SK-N-SH treated with all-trans-retinoic acid at 6 μM for 48 hours (cell line): Measurements from ENCODE around the gene HACD4.
A peak's percentile ranks its signal among the peaks of the same experiment; 100 is the strongest.

Source experiments
- ATAC-seq: fragments of 200-7000 bp; cut with Tn5 transposase; 3 replicates; pipeline ENCODE4 v1.9.1; 2020; ENCODE audit warnings: mild to moderate bottlenecking, moderate library complexity
- ARNTL ChIP-seq: fragments of 450-650 bp; formaldehyde crosslinking; IDR thresholded peaks from 2 replicates; pipeline ENCODE4 v1.5.0; 2020; ENCODE audit warnings: low read depth, mild to moderate bottlenecking, moderate library complexity, borderline replicate concordance
- BACH2 ChIP-seq: fragments of 250-450 bp; sonication (Bioruptor Pico); IDR thresholded peaks from 2 replicates; pipeline ENCODE4 v1.9.0; 2021; ENCODE audit warnings: mild to moderate bottlenecking, borderline replicate concordance
- CSDC2 ChIP-seq: fragments of 250-450 bp; sonication (Bioruptor Pico); IDR thresholded peaks from 2 replicates; pipeline ENCODE4 v1.5.0; 2020; ENCODE audit warnings: mild to moderate bottlenecking, moderate library complexity
- ESRRG ChIP-seq: fragments of 250-450 bp; sonication (Bioruptor Pico); IDR thresholded peaks from 2 replicates; pipeline ENCODE4 v1.6.1; 2021; ENCODE audit warnings: mild to moderate bottlenecking
- GLIS3 ChIP-seq: fragments of 250-450 bp; sonication (Bioruptor Pico); IDR thresholded peaks from 2 replicates; pipeline ENCODE4 v1.5.0; 2020; ENCODE audit warnings: mild to moderate bottlenecking, moderate library complexity
- OSR1 ChIP-seq: fragments of 250-450 bp; sonication (Bioruptor Pico); IDR thresholded peaks from 2 replicates; pipeline ENCODE4 v1.8.0; 2022; ENCODE audit warnings: moderate library complexity, mild to moderate bottlenecking, inconsistent platforms
- PPARA ChIP-seq: fragments of 250-450 bp; sonication (Bioruptor Pico); IDR thresholded peaks from 2 replicates; pipeline ENCODE4 v1.5.0; 2020; ENCODE audit warnings: mild to moderate bottlenecking, borderline replicate concordance
- RARB ChIP-seq: fragments of 250-450 bp; sonication (Bioruptor Pico); IDR thresholded peaks from 2 replicates; pipeline ENCODE4 v1.8.0; 2021; ENCODE audit warnings: mild to moderate bottlenecking, moderate library complexity
- SNAI2 ChIP-seq: fragments of 250-450 bp; sonication (Bioruptor Pico); IDR thresholded peaks from 2 replicates; pipeline ENCODE4 v1.5.0; 2020; ENCODE audit warnings: mild to moderate bottlenecking, moderate library complexity
- TCF4 ChIP-seq: fragments of 250-450 bp; sonication (Bioruptor Pico); IDR thresholded peaks from 2 replicates; pipeline ENCODE4 v1.8.0; 2021; ENCODE audit warnings: mild to moderate bottlenecking, moderate library complexity, borderline replicate concordance
- TOX ChIP-seq: fragments of 250-450 bp; sonication (Bioruptor Pico); IDR thresholded peaks from 2 replicates; pipeline ENCODE4 v1.8.0; 2021; ENCODE audit warnings: mild to moderate bottlenecking, moderate library complexity, borderline replicate concordance
- ZC3H10 ChIP-seq: fragments of 250-450 bp; sonication (Bioruptor Pico); IDR thresholded peaks from 2 replicates; pipeline ENCODE4 v1.5.1; 2021; ENCODE audit warnings: mild to moderate bottlenecking, moderate library complexity
- ZFP3 ChIP-seq: fragments of 250-450 bp; sonication (Bioruptor Pico); IDR thresholded peaks from 2 replicates; pipeline ENCODE4 v1.5.0; 2020; ENCODE audit warnings: mild to moderate bottlenecking, moderate library complexity
- ZFP30 ChIP-seq: fragments of 450-650 bp; formaldehyde crosslinking; IDR thresholded peaks from 2 replicates; pipeline ENCODE4 v1.5.0; 2022; ENCODE audit warnings: mild to moderate bottlenecking, moderate library complexity
- ZNF565 ChIP-seq: fragments of 450-650 bp; formaldehyde crosslinking; conservative IDR thresholded peaks from 2 replicates; pipeline ENCODE4 v1.5.0; 2020; ENCODE audit warnings: low read depth, mild to moderate bottlenecking, moderate library complexity
- ZNF70 ChIP-seq: fragments of 450-650 bp; formaldehyde crosslinking; IDR thresholded peaks from 2 replicates; pipeline ENCODE4 v1.5.0; 2020; ENCODE audit warnings: mild to moderate bottlenecking, moderate library complexity
- ZNF8 ChIP-seq: fragments of 450-650 bp; formaldehyde crosslinking; IDR thresholded peaks from 2 replicates; pipeline ENCODE4 v1.5.0; 2020; ENCODE audit warnings: mild to moderate bottlenecking, moderate library complexity
- TF ChIP-seq, protein P1 (sequence below): fragments of 250-450 bp; sonication (Bioruptor Pico); IDR thresholded peaks from 2 replicates; pipeline ENCODE4 v1.5.1; 2020; ENCODE audit warnings: low read depth, mild to moderate bottlenecking, moderate library complexity
- TF ChIP-seq, protein P2 (sequence below): fragments of 250-450 bp; sonication (Bioruptor Pico); IDR thresholded peaks from 2 replicates; pipeline ENCODE4 v1.8.0; 2021; ENCODE audit warnings: low read depth, mild to moderate bottlenecking, moderate library complexity, borderline replicate concordance
- TF ChIP-seq, protein P3 (sequence below): fragments of 250-450 bp; sonication (Bioruptor Pico); IDR thresholded peaks from 2 replicates; pipeline ENCODE4 v1.5.0; 2020; ENCODE audit warnings: mild to moderate bottlenecking, moderate library complexity
- TF ChIP-seq, protein P4 (sequence below): fragments of 250-450 bp; sonication (Bioruptor Pico); IDR thresholded peaks from 2 replicates; pipeline ENCODE4 v1.8.0; 2020; ENCODE audit warnings: mild to moderate bottlenecking, moderate library complexity, borderline replicate concordance

The HACD4 gene

DNA sequence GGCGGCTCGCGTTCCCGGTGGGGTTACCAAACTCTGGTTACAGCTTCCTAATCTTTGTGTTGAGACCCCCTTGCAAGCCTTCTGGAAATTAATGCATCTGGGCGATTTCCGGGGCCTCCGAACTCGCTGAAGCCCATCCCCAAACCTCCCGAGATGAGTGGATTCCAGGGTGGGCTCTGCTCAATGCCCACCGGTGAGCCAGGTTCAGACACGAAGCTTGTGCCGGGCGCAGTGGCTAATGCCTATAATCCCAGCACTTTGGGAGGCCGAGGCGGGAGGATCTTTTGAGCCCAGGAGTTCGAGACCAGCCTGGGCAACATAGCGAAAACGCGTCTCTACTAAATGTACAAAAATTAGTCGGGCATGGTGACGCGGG lies 356 bp upstream of the HACD4 start:
- no peak for ATAC-seq
- no peak for TF ChIP-seq ZNF8
- TF ChIP-seq TOX (CRISPR knock-in tag): no peak
- TF ChIP-seq, protein P1, sequence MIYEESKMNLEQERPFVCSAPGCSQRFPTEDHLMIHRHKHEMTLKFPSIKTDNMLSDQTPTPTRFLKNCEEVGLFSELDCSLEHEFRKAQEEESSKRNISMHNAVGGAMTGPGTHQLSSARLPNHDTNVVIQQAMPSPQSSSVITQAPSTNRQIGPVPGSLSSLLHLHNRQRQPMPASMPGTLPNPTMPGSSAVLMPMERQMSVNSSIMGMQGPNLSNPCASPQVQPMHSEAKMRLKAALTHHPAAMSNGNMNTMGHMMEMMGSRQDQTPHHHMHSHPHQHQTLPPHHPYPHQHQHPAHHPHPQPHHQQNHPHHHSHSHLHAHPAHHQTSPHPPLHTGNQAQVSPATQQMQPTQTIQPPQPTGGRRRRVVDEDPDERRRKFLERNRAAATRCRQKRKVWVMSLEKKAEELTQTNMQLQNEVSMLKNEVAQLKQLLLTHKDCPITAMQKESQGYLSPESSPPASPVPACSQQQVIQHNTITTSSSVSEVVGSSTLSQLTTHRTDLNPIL (CRISPR knock-in tag): no peak
- no peak for TF ChIP-seq ARNTL (CRISPR knock-in tag)
- TF ChIP-seq OSR1 (CRISPR knock-in tag): no peak
- no peak for TF ChIP-seq RARB (CRISPR knock-in tag)
- no peak for TF ChIP-seq ZC3H10 (CRISPR knock-in tag)

DNA sequence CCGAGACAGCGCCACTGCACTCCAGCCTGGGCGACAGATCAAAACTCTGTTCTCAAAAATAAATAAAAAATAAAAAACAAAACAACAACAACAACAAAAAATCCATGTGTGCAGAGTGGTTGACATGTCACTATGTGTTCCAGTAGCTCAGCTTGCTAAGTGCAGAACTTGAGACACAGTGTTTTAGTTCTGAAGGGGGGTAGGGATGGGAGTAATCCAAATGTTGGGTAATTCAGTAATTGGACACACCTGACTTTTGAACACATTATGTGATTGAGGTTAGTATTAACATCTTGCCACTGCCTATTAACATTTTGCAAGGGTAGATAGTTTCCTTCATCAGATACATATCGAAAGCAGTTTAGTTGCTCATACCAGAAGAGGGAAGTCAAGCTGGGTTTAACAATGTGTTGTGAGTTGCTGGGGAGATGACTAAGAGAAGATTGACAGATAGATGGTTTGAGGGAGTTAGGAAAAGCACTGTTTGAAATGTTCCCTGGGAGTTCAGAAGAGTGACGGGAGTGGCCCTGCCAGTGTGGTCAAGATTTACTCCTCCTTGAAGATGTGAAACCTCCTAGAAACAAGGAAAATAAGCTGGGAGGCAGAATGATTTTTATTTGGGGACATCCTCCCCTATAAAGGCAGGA lies 928 bp downstream of the HACD4 start:
- TF ChIP-seq SNAI2: no peak
- no peak for TF ChIP-seq ARNTL (CRISPR knock-in tag)
- no peak for TF ChIP-seq TCF4 (CRISPR knock-in tag)
- TF ChIP-seq ZNF565: no peak
- TF ChIP-seq ZNF70 (CRISPR knock-in tag): no peak
- TF ChIP-seq RARB (CRISPR knock-in tag): no peak
- no peak for TF ChIP-seq ZFP3 (CRISPR knock-in tag)
- ATAC-seq: peak; percentile 19; the same call in 1 of the 3 replicates

DNA sequence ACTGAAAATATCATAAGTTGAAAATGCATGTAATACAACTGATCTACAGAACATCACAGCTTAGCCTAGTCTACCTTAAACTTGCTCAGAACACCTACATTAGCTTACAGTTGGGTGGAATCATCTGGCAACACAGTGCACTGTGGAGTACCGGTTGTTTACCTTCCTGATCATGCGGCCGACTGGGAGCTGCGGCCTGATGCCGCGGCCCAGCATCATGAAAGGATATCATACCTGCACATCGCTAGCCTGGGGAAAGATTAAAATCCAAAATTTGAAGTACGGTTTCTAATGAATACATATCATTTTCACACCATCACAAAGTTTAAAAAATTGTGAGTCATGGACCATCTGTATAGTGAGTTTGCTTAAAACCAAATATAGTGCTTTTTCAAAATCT lies 1.8 kb downstream of the HACD4 start:
- ATAC-seq: no peak

DNA sequence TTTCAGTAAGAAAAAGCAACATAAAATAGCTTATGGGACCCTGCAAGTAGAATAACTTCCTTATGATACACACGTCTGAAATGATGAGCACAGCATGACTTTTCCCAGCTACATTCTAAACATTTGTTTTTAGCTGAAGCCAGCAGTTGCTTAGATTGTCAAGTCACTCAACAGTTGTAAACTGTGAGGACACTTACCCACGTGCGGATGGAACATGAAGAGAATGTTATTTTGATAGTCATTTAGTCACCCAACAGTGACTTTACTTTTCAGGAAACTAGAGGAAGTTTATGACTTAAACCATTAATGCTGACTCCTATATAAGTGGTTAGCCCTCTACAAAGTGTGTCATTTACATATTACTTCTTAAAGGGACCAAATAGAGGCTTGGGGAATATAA lies 3.0 kb downstream of the HACD4 start:
- no peak for TF ChIP-seq ZNF70 (CRISPR knock-in tag)
- TF ChIP-seq OSR1 (CRISPR knock-in tag): no peak
- TF ChIP-seq TCF4 (CRISPR knock-in tag): no peak
- TF ChIP-seq, protein P1 (CRISPR knock-in tag): no peak
- no peak for TF ChIP-seq SNAI2
- no peak for TF ChIP-seq RARB (CRISPR knock-in tag)
- no peak for TF ChIP-seq ZFP3 (CRISPR knock-in tag)
- TF ChIP-seq CSDC2 (CRISPR knock-in tag): no peak
- no peak for TF ChIP-seq TOX (CRISPR knock-in tag)
- no peak for TF ChIP-seq BACH2 (CRISPR knock-in tag)
- TF ChIP-seq ESRRG: no peak
- TF ChIP-seq, protein P2, sequence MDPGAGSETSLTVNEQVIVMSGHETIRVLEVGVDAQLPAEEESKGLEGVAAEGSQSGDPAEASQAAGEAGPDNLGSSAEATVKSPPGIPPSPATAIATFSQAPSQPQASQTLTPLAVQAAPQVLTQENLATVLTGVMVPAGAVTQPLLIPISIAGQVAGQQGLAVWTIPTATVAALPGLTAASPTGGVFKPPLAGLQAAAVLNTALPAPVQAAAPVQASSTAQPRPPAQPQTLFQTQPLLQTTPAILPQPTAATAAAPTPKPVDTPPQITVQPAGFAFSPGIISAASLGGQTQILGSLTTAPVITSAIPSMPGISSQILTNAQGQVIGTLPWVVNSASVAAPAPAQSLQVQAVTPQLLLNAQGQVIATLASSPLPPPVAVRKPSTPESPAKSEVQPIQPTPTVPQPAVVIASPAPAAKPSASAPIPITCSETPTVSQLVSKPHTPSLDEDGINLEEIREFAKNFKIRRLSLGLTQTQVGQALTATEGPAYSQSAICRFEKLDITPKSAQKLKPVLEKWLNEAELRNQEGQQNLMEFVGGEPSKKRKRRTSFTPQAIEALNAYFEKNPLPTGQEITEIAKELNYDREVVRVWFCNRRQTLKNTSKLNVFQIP: no peak
- no peak for TF ChIP-seq PPARA (CRISPR knock-in tag)
- TF ChIP-seq ZNF565: no peak
- TF ChIP-seq, protein P3, sequence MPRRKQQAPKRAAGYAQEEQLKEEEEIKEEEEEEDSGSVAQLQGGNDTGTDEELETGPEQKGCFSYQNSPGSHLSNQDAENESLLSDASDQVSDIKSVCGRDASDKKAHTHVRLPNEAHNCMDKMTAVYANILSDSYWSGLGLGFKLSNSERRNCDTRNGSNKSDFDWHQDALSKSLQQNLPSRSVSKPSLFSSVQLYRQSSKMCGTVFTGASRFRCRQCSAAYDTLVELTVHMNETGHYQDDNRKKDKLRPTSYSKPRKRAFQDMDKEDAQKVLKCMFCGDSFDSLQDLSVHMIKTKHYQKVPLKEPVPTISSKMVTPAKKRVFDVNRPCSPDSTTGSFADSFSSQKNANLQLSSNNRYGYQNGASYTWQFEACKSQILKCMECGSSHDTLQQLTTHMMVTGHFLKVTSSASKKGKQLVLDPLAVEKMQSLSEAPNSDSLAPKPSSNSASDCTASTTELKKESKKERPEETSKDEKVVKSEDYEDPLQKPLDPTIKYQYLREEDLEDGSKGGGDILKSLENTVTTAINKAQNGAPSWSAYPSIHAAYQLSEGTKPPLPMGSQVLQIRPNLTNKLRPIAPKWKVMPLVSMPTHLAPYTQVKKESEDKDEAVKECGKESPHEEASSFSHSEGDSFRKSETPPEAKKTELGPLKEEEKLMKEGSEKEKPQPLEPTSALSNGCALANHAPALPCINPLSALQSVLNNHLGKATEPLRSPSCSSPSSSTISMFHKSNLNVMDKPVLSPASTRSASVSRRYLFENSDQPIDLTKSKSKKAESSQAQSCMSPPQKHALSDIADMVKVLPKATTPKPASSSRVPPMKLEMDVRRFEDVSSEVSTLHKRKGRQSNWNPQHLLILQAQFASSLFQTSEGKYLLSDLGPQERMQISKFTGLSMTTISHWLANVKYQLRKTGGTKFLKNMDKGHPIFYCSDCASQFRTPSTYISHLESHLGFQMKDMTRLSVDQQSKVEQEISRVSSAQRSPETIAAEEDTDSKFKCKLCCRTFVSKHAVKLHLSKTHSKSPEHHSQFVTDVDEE (CRISPR knock-in tag): no peak
- TF ChIP-seq ARNTL (CRISPR knock-in tag): no peak
- no peak for TF ChIP-seq GLIS3
- TF ChIP-seq, protein P4, sequence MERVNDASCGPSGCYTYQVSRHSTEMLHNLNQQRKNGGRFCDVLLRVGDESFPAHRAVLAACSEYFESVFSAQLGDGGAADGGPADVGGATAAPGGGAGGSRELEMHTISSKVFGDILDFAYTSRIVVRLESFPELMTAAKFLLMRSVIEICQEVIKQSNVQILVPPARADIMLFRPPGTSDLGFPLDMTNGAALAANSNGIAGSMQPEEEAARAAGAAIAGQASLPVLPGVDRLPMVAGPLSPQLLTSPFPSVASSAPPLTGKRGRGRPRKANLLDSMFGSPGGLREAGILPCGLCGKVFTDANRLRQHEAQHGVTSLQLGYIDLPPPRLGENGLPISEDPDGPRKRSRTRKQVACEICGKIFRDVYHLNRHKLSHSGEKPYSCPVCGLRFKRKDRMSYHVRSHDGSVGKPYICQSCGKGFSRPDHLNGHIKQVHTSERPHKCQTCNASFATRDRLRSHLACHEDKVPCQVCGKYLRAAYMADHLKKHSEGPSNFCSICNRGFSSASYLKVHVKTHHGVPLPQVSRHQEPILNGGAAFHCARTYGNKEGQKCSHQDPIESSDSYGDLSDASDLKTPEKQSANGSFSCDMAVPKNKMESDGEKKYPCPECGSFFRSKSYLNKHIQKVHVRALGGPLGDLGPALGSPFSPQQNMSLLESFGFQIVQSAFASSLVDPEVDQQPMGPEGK: no peak
- TF ChIP-seq ZFP30 (CRISPR knock-in tag): no peak
- no peak for ATAC-seq

More for the DNA sequence above, 1.8 kb downstream of the HACD4 start:
- no peak for TF ChIP-seq ESRRG
- TF ChIP-seq SNAI2: no peak
- no peak for TF ChIP-seq TOX (CRISPR knock-in tag)
- no peak for TF ChIP-seq ZFP3 (CRISPR knock-in tag)
- TF ChIP-seq CSDC2 (CRISPR knock-in tag): no peak
- TF ChIP-seq ZFP30 (CRISPR knock-in tag): no peak
- TF ChIP-seq ZC3H10 (CRISPR knock-in tag): no peak
- no peak for TF ChIP-seq ZNF8
- TF ChIP-seq GLIS3: no peak
- TF ChIP-seq, all 23 proteins: peak for 0
